ENCODE data around the gene C20orf173. TPM values are rescaled to one million over a fixed set of nuclear protein-coding genes. Genes with fewer than 3 reads are reported as not detected.

Gene C20orf173
- not detected for total RNA-seq

- TF ChIP-seq CTCF (IDR thresholded peaks at IDR 0.05) = no peak
- TF ChIP-seq POLR2A (IDR thresholded peaks at IDR 0.05) = no peak
- no peak for TF ChIP-seq POLR2AphosphoS5 (IDR thresholded peaks at IDR 0.05)
- intact Hi-C loops (cut with DNase I; ENCODE audit: low total_unique reads) = loop anchor here (10.0 kb wide), 1 partner anchor 365 kb away; no protein-coding TSS in a partner anchor
- Histone ChIP-seq H3K36me3 (no peaks in the 10 kb centered on the region), H3K4me3 (no peak within 1 kb of the TSS), H3K27me3 (no peaks in the 10 kb centered on the region), H3K27ac (no peak within 1 kb of the TSS), H3K9me3 (no peaks in the 10 kb centered on the region), H3K4me1 (no peaks in the 10 kb centered on the region)
- DNase-seq (ENCODE audit: low spot score in 2 of 2) = no peak
Observed at GRCh38 chr20:35529552-35529951, at the start of gene C20orf173. Gene C20orf173 (minus strand): TSS chr20:35529652. CDS start chr20:35529373, 279 bp downstream.

- TF ChIP-seq POLR2A (IDR thresholded peaks at IDR 0.05) = no peak
- peak in 1 of 2 donors; percentile 19 for DNase-seq (ENCODE audit: low spot score in 2 of 2)
Observed at GRCh38 chr20:35579196-35579595, 49.7 kb upstream of the C20orf173 start.

GRCh38 chr20:35578469-35578868, 49.0 kb upstream of the C20orf173 start:
- H3K36me3 ChIP-seq = no peaks in the 10 kb centered on the region
- H3K27me3 ChIP-seq = no peaks in the 10 kb centered on the region
- DNase-seq (ENCODE audit: low spot score in 2 of 2) = no peak
- intact Hi-C loops (cut with DNase I; ENCODE audit: low total_unique reads) = no loop called here
- no peak overlapping the region for H3K4me3 ChIP-seq
- H3K9me3 ChIP-seq = peaks cover 0 to 7% of the 10 kb centered on the region in 2 donors
- no peaks in the 10 kb centered on the region for H3K4me1 ChIP-seq
- no peak for TF ChIP-seq POLR2A (IDR thresholded peaks at IDR 0.05)
- no peak for TF ChIP-seq POLR2AphosphoS5 (IDR thresholded peaks at IDR 0.05)
- no peak for TF ChIP-seq CTCF (IDR thresholded peaks at IDR 0.05)
- H3K27ac ChIP-seq = no peak overlapping the region

More at GRCh38 chr20:35579196-35579595, 49.7 kb upstream of the C20orf173 start:
- Histone ChIP-seq H3K9me3 (peaks cover 0 to 7% of the 10 kb centered on the region in 2 donors), H3K27me3 (no peaks in the 10 kb centered on the region), H3K36me3 (no peaks in the 10 kb centered on the region), H3K4me1 (no peaks in the 10 kb centered on the region), H3K27ac (no peak overlapping the region), H3K4me3 (no peak overlapping the region)
- intact Hi-C loops (cut with DNase I; ENCODE audit: low total_unique reads) = no loop called here

- TF ChIP-seq POLR2A (IDR thresholded peaks at IDR 0.05) = no peak
- no peak for TF ChIP-seq CTCF (IDR thresholded peaks at IDR 0.05)
- TF ChIP-seq POLR2AphosphoS5 (IDR thresholded peaks at IDR 0.05) = no peak
- no peaks in the 10 kb centered on the region for H3K36me3 ChIP-seq
- no peaks in the 10 kb centered on the region for H3K27me3 ChIP-seq
- no peak for DNase-seq (ENCODE audit: low spot score in 2 of 2)
- no peak overlapping the region for H3K4me3 ChIP-seq
- intact Hi-C loops (cut with DNase I; ENCODE audit: low total_unique reads) = no loop called here
- H3K9me3 ChIP-seq = peaks cover 10 to 11% of the 10 kb centered on the region in 2 donors
- H3K27ac ChIP-seq = no peak overlapping the region
- H3K4me1 ChIP-seq = no peaks in the 10 kb centered on the region
Observed at GRCh38 chr20:35576816-35577215, 47.4 kb upstream of the C20orf173 start.

GRCh38 chr20:35575958-35576357, 46.5 kb upstream of the C20orf173 start:
- Histone ChIP-seq H3K27ac (no peak overlapping the region), H3K36me3 (no peaks in the 10 kb centered on the region), H3K27me3 (no peaks in the 10 kb centered on the region), H3K4me3 (no peak overlapping the region), H3K4me1 (no peaks in the 10 kb centered on the region), H3K9me3 (peaks cover 5 to 11% of the 10 kb centered on the region in 2 donors)
- TF ChIP-seq POLR2A (IDR thresholded peaks at IDR 0.05) = no peak
- TF ChIP-seq CTCF (IDR thresholded peaks at IDR 0.05) = no peak
- TF ChIP-seq POLR2AphosphoS5 (IDR thresholded peaks at IDR 0.05) = no peak
- intact Hi-C loops (cut with DNase I; ENCODE audit: low total_unique reads) = no loop called here
- no peak for DNase-seq (ENCODE audit: low spot score in 2 of 2)

- Histone ChIP-seq H3K4me3 (no peak overlapping the region), H3K27ac (no peak overlapping the region), H3K27me3 (no peaks in the 10 kb centered on the region), H3K4me1 (no peaks in the 10 kb centered on the region), H3K36me3 (no peaks in the 10 kb centered on the region), H3K9me3 (peaks cover 5 to 11% of the 10 kb centered on the region in 2 donors)
- TF ChIP-seq POLR2A (IDR thresholded peaks at IDR 0.05) = no peak
- TF ChIP-seq POLR2AphosphoS5 (IDR thresholded peaks at IDR 0.05) = no peak
- no peak for TF ChIP-seq CTCF (IDR thresholded peaks at IDR 0.05)
- no peak for DNase-seq (ENCODE audit: low spot score in 2 of 2)
- intact Hi-C loops (cut with DNase I; ENCODE audit: low total_unique reads) = no loop called here
Observed at GRCh38 chr20:35572838-35573237, 43.4 kb upstream of the C20orf173 start.

Measured in breast epithelium (tissue), 4 donors.